ENCODE data around the gene PIN1. TPM values are rescaled to one million over a fixed set of nuclear protein-coding genes. Genes with fewer than 3 reads are reported as not detected.
A peak's percentile ranks its signal among the peaks of the same experiment; 100 is the strongest.
"Not testable (repeated sequence)": the region's sequence is repeated elsewhere in the genome, so short reads cannot be mapped to it uniquely, and the experiment has no call there.

Gene PIN1
- total RNA-seq, 2 donors from 2014 or later = 76.5 to 79.4 TPM

DNA sequence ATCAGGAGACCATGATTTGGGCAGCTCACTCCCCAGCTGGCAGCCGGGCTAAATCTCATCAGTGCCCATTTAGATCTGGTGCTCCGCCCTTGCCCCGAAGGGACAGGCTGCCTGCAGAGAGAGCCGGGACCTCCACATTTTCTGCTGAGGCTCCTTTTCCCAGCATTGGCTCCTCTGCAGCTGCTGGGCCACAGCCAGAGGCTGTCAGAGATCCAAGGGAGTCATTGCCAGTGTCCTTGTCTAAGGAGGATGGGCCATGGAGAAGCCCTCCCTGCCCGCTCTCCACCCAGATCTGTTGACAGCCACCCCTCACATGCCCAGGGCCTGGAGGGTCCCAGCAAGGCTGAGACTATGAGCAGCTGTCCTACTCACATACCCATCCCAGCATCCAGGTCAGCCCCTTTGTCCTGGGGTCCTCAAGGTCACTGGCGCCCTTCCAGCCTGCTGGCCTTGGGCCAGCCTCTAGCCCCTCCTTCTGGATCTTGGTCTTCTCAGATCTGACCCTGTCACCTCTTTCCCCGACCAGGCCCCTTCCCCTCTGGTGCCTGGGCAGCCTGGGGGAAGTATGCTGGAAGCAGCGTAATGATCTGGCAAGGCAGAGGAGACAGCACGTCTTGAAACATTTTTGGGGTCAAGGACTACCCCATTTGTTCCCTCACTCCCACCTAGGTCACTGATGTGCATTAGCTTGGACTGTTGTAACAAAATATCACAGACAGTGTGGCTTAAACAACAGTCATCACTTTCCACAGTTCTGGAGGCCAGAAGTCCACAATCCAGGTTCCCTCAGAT lies 7.9 kb downstream of the PIN1 start:
- Histone ChIP-seq H3K4me1 (ENCODE audit: control insufficient read depth in 1 of 2, low read depth in 2 of 2) (no peaks in the 10 kb centered on the region), H3K27ac (no peak overlapping the region), H3K27me3 (replicated peaks; ENCODE audit: insufficient read depth) (no peaks in the 10 kb centered on the region), H3K4me3 (no peak overlapping the region), H3K9me3 (no peaks in the 10 kb centered on the region), H3K36me3 (peaks cover 42% of the 10 kb centered on the region)
- TF ChIP-seq CTCF (IDR thresholded peaks at IDR 0.05) = no peak
- ATAC-seq (ENCODE audit: insufficient number of reproducible peaks, low FRiP score, low read depth) (no peak), DNase-seq (ENCODE audit: low spot score) (no peak)

DNA sequence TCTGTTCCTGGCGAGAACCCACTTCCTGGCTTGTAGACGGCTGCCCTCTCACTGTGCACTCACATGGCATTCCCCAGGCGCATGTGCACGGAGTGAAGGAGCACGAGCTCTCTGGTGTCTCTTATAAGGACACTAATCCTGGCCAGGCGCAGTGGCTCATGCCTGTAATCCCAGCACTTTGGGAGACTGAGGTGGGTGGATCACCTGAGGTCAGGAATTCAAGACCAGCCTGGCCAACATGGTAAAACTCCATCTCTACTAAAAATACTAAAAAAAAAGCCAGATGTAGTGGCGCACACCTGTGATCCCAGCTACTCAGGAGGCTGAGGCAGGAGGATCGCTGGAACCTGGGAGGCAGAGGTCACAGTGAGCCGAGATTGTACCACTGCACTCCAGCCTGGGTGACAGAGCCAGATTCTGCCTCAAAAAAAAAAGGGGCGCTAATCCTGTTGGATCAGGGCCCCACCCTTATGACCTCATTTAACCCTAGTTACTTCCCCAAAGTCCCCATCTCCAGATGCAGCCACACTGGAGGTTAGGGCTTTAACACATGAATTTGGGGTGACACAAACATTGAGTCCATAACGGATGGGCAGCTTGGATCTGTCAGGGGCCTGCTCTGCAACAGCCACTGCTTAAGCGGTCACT lies 8.6 kb downstream of the PIN1 start:
- ATAC-seq (ENCODE audit: insufficient number of reproducible peaks, low FRiP score, low read depth); H3K27me3 ChIP-seq (replicated peaks; ENCODE audit: insufficient read depth): not testable (repeated sequence)
- peaks cover 49% of the 10 kb centered on the region for H3K36me3 ChIP-seq

GRCh38 chr19:9847087-9847671 lies 12.1 kb downstream of the PIN1 start:
- Histone ChIP-seq H3K27ac (no peak overlapping the region), H3K9me3 (no peaks in the 10 kb centered on the region), H3K4me3 (no peak overlapping the region), H3K36me3 (peaks cover 39% of the 10 kb centered on the region), H3K4me1 (ENCODE audit: control insufficient read depth in 1 of 2, low read depth in 2 of 2) (no peaks in the 10 kb centered on the region), H3K27me3 (replicated peaks; ENCODE audit: insufficient read depth) (no peaks in the 10 kb centered on the region)
- ATAC-seq (ENCODE audit: insufficient number of reproducible peaks, low FRiP score, low read depth) (peak; percentile 86), DNase-seq (ENCODE audit: low spot score) (peak; percentile 41)
- peak; percentile 42 for TF ChIP-seq CTCF (IDR thresholded peaks at IDR 0.05)

More for the DNA sequence above, 8.6 kb downstream of the PIN1 start:
- not testable (repeated sequence) for H3K4me1 ChIP-seq (ENCODE audit: control insufficient read depth in 1 of 2, low read depth in 2 of 2); DNase-seq (ENCODE audit: low spot score); H3K4me3 ChIP-seq; H3K27ac ChIP-seq; H3K9me3 ChIP-seq

DNA sequence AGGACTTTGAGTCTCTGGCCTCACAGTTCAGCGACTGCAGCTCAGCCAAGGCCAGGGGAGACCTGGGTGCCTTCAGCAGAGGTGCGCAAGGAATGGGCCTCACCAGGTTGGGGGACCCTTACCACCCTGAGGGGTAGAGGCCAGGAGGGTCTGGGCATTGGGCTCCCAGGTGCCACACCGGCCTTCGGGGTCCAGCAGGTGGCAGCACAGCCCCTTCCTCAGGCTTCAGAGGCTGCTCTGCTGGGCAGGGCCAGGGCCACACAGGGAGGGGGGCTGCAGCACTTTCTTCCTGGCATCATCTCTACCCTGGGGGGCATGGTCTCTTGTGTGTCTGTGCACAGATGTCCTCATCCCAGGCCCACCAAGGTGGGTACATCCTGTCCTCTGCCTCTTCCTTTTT lies 12.9 kb downstream of the PIN1 start:
- Histone ChIP-seq H3K36me3 (peaks cover 32% of the 10 kb centered on the region), H3K4me1 (ENCODE audit: control insufficient read depth in 1 of 2, low read depth in 2 of 2) (no peaks in the 10 kb centered on the region), H3K4me3 (no peak overlapping the region), H3K27ac (no peak overlapping the region), H3K9me3 (no peaks in the 10 kb centered on the region), H3K27me3 (replicated peaks; ENCODE audit: insufficient read depth) (no peaks in the 10 kb centered on the region)
- no peak for ATAC-seq (ENCODE audit: insufficient number of reproducible peaks, low FRiP score, low read depth)
- no peak for TF ChIP-seq CTCF (IDR thresholded peaks at IDR 0.05)
- DNase-seq (ENCODE audit: low spot score) = no peak

DNA sequence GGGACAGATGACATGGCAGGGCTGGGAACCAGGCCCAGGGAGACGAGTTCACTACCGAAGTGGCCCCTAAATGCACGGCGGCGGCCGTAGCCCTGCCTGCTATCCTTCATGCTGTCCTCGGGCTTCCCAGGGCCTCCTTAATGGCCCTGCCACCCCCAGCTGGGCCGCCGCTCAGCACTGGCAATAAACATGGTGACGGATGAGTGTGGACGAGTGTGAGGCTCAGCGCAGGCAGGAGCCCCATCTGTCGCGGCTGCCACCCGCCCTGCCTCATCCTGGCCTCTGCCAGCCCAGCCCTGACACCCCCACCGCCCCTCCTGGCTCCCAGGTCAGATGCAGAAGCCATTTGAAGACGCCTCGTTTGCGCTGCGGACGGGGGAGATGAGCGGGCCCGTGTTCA lies 13.6 kb downstream of the PIN1 start:
- Histone ChIP-seq H3K27me3 (replicated peaks; ENCODE audit: insufficient read depth) (no peaks in the 10 kb centered on the region), H3K4me1 (ENCODE audit: control insufficient read depth in 1 of 2, low read depth in 2 of 2) (no peaks in the 10 kb centered on the region), H3K27ac (no peak overlapping the region), H3K9me3 (no peaks in the 10 kb centered on the region), H3K36me3 (peaks cover 26% of the 10 kb centered on the region), H3K4me3 (no peak overlapping the region)
- DNase-seq (ENCODE audit: low spot score) (no peak), ATAC-seq (ENCODE audit: insufficient number of reproducible peaks, low FRiP score, low read depth) (no peak)
- no peak for TF ChIP-seq CTCF (IDR thresholded peaks at IDR 0.05)

All from thoracic aorta (tissue), 2 donors.